ENCODE data around the gene FLYWCH2.
A peak's percentile ranks its signal among the peaks of the same experiment; 100 is the strongest.

Gene FLYWCH2

DNA sequence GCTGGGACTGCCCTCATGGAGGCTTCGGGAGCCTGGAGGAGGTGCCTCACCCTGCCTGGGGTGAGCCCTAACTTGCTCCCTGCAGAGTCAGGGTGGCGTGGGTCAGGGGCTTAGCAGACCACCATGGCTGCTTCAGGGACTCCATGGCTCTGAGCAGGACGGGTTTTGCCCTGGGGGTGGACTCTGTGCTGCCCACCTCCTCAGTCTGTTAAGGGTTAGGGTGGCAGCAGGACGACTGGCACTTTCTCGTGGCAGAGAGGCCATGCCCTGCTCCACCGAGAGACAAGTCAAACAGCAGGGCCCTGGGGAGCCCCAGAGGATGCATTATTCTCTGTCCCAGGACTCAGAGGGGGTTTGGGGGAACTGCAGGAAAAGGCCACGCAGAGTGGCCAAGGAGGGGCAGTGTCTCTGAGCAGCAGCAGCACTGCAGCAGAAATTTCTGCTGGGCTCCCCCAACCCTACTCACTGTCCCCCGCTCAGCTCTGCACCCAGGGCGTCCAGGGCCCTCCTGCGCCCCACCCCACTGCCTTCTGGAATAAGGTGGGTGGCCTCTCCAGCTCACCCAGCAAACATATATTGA, 23.2 kb upstream of the FLYWCH2 start:
- H3K4me1 Mint-ChIP-seq (ENCODE audit: low read depth): peaks cover 5% of the 10 kb centered on the region
- H3K36me3 Mint-ChIP-seq: no peaks in the 10 kb centered on the region
- no peaks in the 10 kb centered on the region for H3K9me3 Mint-ChIP-seq (ENCODE audit: low read depth)
- H3K4me3 Mint-ChIP-seq: no peak overlapping the region
- no peak overlapping the region for H3K27ac Mint-ChIP-seq
- H3K27me3 Mint-ChIP-seq: peaks cover 2% of the 10 kb centered on the region

DNA sequence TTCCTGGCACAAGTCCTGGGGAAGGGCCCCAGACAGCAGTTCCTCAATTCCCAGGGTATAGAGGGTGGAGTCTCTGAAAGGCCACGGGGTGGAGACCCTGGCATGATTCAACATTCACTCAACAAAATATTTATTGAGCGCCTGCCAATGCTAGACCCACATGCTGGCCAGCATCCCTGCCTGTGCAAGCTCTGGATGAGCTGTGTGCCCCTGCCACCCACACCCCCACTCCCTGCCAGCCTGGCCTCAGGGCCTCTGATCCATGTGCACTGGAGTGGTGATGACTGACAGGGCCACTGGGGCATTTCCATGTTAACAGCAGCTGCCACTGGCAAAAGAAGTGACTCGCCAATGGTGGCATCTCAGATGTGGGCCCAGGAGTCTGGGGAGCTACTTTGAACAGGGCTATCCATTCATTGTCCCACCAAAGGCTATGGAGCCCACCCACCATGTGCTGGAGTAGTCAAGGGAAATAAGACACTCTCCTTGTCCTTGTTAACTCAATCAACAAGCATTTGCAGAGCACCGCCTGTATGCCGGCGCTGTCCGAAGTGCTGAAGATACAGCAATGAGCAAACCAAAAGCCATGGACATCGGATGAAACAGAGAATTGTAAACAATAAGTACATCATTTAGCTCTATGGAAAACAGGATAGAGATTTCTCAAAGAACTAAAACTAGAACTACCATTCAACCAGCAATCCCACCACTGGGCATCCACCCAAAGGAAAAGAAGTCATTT, 22.0 kb upstream of the FLYWCH2 start:
- no peak overlapping the region for H3K27ac Mint-ChIP-seq
- peaks cover 2% of the 10 kb centered on the region for H3K27me3 Mint-ChIP-seq
- H3K36me3 Mint-ChIP-seq: no peaks in the 10 kb centered on the region
- no peaks in the 10 kb centered on the region for H3K9me3 Mint-ChIP-seq (ENCODE audit: low read depth)
- no peak overlapping the region for H3K4me3 Mint-ChIP-seq
- peaks cover 6% of the 10 kb centered on the region for H3K4me1 Mint-ChIP-seq (ENCODE audit: low read depth)

- H3K4me1 Mint-ChIP-seq (ENCODE audit: low read depth): peaks cover 14% of the 10 kb centered on the region
Measured at GRCh38 chr16:2865651-2866050, 17.4 kb upstream of the FLYWCH2 start.

GRCh38 chr16:2866431-2866830, 16.6 kb upstream of the FLYWCH2 start:
- peak overlapping the region; percentile 29 for H3K27ac Mint-ChIP-seq
- H3K27me3 Mint-ChIP-seq: no peaks in the 10 kb centered on the region
- H3K36me3 Mint-ChIP-seq: no peaks in the 10 kb centered on the region
- H3K9me3 Mint-ChIP-seq (ENCODE audit: low read depth): no peaks in the 10 kb centered on the region
- H3K4me1 Mint-ChIP-seq (ENCODE audit: low read depth): peaks cover 14% of the 10 kb centered on the region
- peak overlapping the region; percentile 64 for H3K4me3 Mint-ChIP-seq

More at GRCh38 chr16:2865651-2866050, 17.4 kb upstream of the FLYWCH2 start:
- H3K4me3 Mint-ChIP-seq: no peak overlapping the region
- no peaks in the 10 kb centered on the region for H3K36me3 Mint-ChIP-seq
- peaks cover 2% of the 10 kb centered on the region for H3K27me3 Mint-ChIP-seq
- H3K9me3 Mint-ChIP-seq (ENCODE audit: low read depth): no peaks in the 10 kb centered on the region
- peak overlapping the region; percentile 16 for H3K27ac Mint-ChIP-seq

GRCh38 chr16:2867661-2867986, 15.4 kb upstream of the FLYWCH2 start:
- Mint-ChIP-seq H3K9me3 (ENCODE audit: low read depth) (no peaks in the 10 kb centered on the region), H3K27ac (peak overlapping the region; percentile 76), H3K4me1 (ENCODE audit: low read depth) (peaks cover 14% of the 10 kb centered on the region), H3K27me3 (no peaks in the 10 kb centered on the region), H3K4me3 (peak overlapping the region; percentile 91), H3K36me3 (no peaks in the 10 kb centered on the region)

GRCh38 chr16:2867987-2868789, 14.8 kb upstream of the FLYWCH2 start:
- Mint-ChIP-seq H3K4me1 (ENCODE audit: low read depth) (peaks cover 14% of the 10 kb centered on the region), H3K4me3 (peak overlapping the region; percentile 91), H3K27me3 (no peaks in the 10 kb centered on the region), H3K36me3 (no peaks in the 10 kb centered on the region), H3K9me3 (ENCODE audit: low read depth) (no peaks in the 10 kb centered on the region), H3K27ac (peak overlapping the region; percentile 76)

- Mint-ChIP-seq H3K27me3 (no peaks in the 10 kb centered on the region), H3K4me3 (no peak overlapping the region), H3K36me3 (no peaks in the 10 kb centered on the region), H3K27ac (no peak overlapping the region), H3K4me1 (ENCODE audit: low read depth) (peaks cover 6% of the 10 kb centered on the region), H3K9me3 (ENCODE audit: low read depth) (no peaks in the 10 kb centered on the region)
Measured at GRCh38 chr16:2871926-2872325, 11.1 kb upstream of the FLYWCH2 start.

DNA sequence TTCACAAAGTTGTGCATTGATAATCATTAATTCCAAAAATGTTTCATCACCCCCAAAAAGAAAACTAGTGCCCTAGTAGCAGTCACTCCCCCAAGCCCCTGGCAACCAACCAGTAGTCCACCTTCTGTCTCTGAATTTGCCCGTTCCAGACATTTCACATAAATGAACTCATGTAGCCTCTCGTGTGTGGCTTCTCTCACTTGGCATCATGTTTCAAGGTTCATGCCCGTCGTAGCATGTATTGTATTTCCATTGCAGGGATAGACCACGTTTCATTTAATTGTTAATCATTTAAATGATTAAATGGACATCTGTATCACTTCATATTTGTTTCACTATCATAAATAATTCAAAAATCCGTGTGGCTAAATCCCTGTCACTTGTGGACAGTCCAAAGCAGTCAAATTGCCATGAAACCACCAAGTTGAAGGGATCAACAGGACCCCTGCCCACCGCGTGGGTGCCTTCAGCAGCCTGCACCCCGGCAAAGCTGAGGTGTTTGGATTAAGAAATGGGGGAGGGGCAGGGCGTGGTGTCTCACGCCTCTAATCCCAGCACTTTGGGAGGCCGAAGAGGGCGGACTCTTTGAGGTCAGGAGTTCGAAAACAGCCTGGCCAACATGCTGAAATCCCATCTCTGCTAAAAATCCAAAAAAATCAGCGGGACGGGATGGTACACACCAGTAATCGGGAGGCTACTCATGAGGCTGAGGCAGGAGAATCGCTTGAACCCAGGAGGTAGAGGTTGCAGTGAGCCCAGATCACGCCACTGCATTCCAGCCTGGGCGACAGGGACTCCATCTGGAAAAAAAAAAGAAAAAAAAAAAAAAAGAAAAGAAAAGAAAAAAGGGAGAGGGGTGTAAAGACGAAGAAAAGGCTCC, 8.7 kb upstream of the FLYWCH2 start:
- no peak overlapping the region for H3K27ac Mint-ChIP-seq
- H3K36me3 Mint-ChIP-seq: no peaks in the 10 kb centered on the region
- H3K27me3 Mint-ChIP-seq: no peaks in the 10 kb centered on the region
- H3K9me3 Mint-ChIP-seq (ENCODE audit: low read depth): no peaks in the 10 kb centered on the region
- H3K4me1 Mint-ChIP-seq (ENCODE audit: low read depth): no peaks in the 10 kb centered on the region
- H3K4me3 Mint-ChIP-seq: no peak overlapping the region

- Mint-ChIP-seq H3K27ac (no peak overlapping the region), H3K27me3 (no peaks in the 10 kb centered on the region), H3K9me3 (ENCODE audit: low read depth) (no peaks in the 10 kb centered on the region)
Measured at GRCh38 chr16:2874912-2875362, 8.1 kb upstream of the FLYWCH2 start.

DNA sequence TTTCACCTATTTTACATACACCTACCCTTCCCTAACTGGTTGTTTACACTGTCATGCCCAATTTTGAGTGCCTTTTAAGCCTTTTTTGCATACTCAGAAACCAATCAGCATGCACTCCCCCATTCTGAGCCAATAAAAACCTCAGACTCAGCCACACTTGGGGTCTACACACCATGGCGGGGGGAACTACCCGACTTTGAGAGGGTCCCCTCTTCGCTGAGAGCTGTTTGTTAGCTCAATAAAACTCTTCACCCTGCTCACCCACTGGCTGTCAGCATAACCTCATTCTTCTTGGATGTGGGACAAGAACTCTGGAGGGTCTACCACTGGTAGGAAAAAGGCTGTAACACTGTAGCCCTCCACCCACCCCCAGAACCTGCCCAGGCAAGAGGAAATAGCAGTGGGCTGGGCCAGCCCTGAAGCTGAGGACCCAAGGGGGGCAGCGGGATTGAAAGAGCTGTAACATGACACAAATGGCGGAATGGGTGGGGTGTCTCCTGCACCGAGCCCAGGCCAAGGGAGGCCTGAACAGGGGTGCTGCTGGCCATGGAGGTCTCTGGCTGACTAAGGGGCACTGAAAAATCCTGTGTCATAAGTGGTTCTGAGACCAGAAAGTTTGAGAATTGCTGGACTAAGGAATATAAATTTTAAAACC, 3.0 kb upstream of the FLYWCH2 start:
- H3K27ac Mint-ChIP-seq: no peak overlapping the region
- no peaks in the 10 kb centered on the region for H3K9me3 Mint-ChIP-seq (ENCODE audit: low read depth)
- H3K4me1 Mint-ChIP-seq (ENCODE audit: low read depth): peaks cover 5% of the 10 kb centered on the region
- H3K4me3 Mint-ChIP-seq: no peak overlapping the region
- no peaks in the 10 kb centered on the region for H3K36me3 Mint-ChIP-seq
- H3K27me3 Mint-ChIP-seq: no peaks in the 10 kb centered on the region

More at GRCh38 chr16:2874912-2875362, 8.1 kb upstream of the FLYWCH2 start:
- no peaks in the 10 kb centered on the region for H3K36me3 Mint-ChIP-seq
- H3K4me1 Mint-ChIP-seq (ENCODE audit: low read depth): no peaks in the 10 kb centered on the region
- H3K4me3 Mint-ChIP-seq: no peak overlapping the region

DNA sequence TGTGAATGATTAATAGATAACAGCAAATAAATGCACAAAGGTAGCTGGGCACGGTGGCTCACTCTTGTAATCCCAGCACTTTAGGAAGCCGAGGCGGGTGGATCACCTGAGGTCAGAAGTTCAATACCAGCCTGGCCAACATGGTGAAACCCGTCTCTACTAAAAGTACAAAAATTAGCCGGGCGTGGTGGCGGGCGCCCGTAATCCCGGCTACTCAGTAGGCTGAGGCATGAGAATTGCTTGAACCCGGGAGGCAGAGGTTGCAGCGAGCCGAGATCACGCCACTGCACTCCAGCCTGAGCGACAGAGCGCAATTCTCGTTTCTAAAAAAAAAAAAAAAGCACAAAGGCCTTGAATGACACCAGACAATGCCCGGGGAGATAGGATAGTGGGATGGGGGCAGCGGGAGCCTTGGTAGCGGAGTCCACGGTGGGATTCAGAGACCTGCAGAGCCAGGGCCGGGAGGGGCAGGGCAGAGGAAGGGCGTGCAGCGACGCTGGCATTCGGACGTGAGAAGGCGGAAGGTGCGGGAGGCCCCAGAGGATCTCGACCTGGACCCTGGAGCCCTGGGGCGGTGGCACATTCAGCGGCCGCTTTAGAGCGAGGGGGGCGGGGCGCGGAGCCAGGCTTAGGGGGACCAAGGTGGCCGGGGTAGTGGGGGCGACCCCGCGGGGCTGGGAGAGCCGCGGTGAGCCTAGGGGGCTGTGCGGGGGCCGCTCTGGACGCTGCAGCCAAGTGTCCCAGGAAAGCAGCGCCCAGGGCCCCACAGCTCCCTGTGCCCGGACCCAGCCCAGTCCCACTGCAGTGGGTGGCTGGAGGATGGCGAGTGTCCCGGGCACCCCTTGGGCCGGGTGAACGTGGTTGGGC, 999 bp upstream of the FLYWCH2 start:
- H3K4me3 Mint-ChIP-seq: peak overlapping the region; percentile 91
- H3K4me1 Mint-ChIP-seq (ENCODE audit: low read depth): peaks cover 11% of the 10 kb centered on the region
- no peaks in the 10 kb centered on the region for H3K9me3 Mint-ChIP-seq (ENCODE audit: low read depth)
- no peaks in the 10 kb centered on the region for H3K36me3 Mint-ChIP-seq
- peak overlapping the region; percentile 88 for H3K27ac Mint-ChIP-seq
- no peaks in the 10 kb centered on the region for H3K27me3 Mint-ChIP-seq

- H3K4me1 Mint-ChIP-seq (ENCODE audit: low read depth): peaks cover 12% of the 10 kb centered on the region
- peak overlapping the region; percentile 82 for H3K27ac Mint-ChIP-seq
- no peaks in the 10 kb centered on the region for H3K27me3 Mint-ChIP-seq
- H3K9me3 Mint-ChIP-seq (ENCODE audit: low read depth): no peaks in the 10 kb centered on the region
- H3K4me3 Mint-ChIP-seq: peak overlapping the region; percentile 87
- no peaks in the 10 kb centered on the region for H3K36me3 Mint-ChIP-seq
Measured at GRCh38 chr16:2883458-2883908, 468 bp downstream of the FLYWCH2 start.

GRCh38 chr16:2884041-2884451, 1.0 kb downstream of the FLYWCH2 start:
- Mint-ChIP-seq H3K4me1 (ENCODE audit: low read depth) (peaks cover 13% of the 10 kb centered on the region), H3K36me3 (no peaks in the 10 kb centered on the region), H3K27me3 (no peaks in the 10 kb centered on the region), H3K9me3 (ENCODE audit: low read depth) (no peaks in the 10 kb centered on the region), H3K4me3 (peak overlapping the region; percentile 87), H3K27ac (peak overlapping the region; percentile 82)

Data from activated naive CD8-positive, alpha-beta T cell (primary cell).